GM12878 (cell line): Measurements from ENCODE around the gene MST1. TPM values are rescaled to one million over a fixed set of nuclear protein-coding genes. Genes with fewer than 3 reads are reported as not detected.
A peak's percentile ranks its signal among the peaks of the same experiment; 100 is the strongest.

ENCODE experiments used
- ATAC-seq: fragments of 200-7000 bp; cut with Tn5 transposase; 3 replicates; pipeline ENCODE4 v1.9.1; 2020; ENCODE audit warnings: mild to moderate bottlenecking, moderate library complexity
- BruUV-seq: library from RNA; stranded (reverse); fragments of 400-500 nt; replicated peaks from 2 replicates; lab custom pipeline; 2021; lab: Mats Ljungman, UMichigan
- CTCF ChIA-PET: fragments of 300-600 bp; sonication (Branson Sonifier 250); formaldehyde crosslinking; extraction: SDS; loops from one replicate; lab custom pipeline; 2021; ENCODE audit warnings: inconsistent platforms; lab: Yijun Ruan, JAX
- POLR2A ChIA-PET: fragments of 350-600 bp; formaldehyde crosslinking; extraction: SDS; loops from one replicate; lab custom pipeline; 2021; ENCODE audit warnings: inconsistent platforms; lab: Charles Lee
- RAD21 ChIA-PET: fragments of 300-600 bp; sonication (Branson Sonifier 250); formaldehyde crosslinking; loops from one replicate; lab custom pipeline; 2023; ENCODE audit warnings: antibody characterized with exemption; ENCODE audit not compliant: unreplicated experiment; lab: Charles Lee
- SMC1A ChIA-PET: fragments of 300-600 bp; sonication (Branson Sonifier 250); formaldehyde crosslinking; loops from one replicate; lab custom pipeline; 2023; ENCODE audit not compliant: unreplicated experiment, uncharacterized antibody; lab: Charles Lee
- DNase-seq: peaks from one replicate; pipeline ENCODE4 v3.0.0-alpha.2; 2011; ENCODE audit warnings: low read depth, low spot score
- FAIRE-seq: peaks from 3 replicates; lab custom pipeline; 2011; peaks lifted over from hg19 to GRCh38; lab: Jason Lieb, UNC
- H2AFZ ChIP-seq: 2 replicates; pipeline ENCODE4 v1.6.0; 2011; ENCODE audit warnings: low read depth, low read length, control low read depth; ENCODE audit not compliant: control insufficient read depth
- H3K27ac ChIP-seq: 2 replicates; pipeline ENCODE4 v1.5.1; 2011; ENCODE audit warnings: control low read depth; ENCODE audit not compliant: control insufficient read depth, insufficient read depth
- H3K27me3 ChIP-seq, 2 experiments: replicated peaks in 1 of 2; 2 replicates each; pipeline versions ENCODE4 v1.6.0 to v1.6.1; 2011; ENCODE audit warnings: low read length in 1 of 2; ENCODE audit not compliant: control insufficient read depth in 2 of 2, insufficient read depth in 2 of 2
- H3K36me3 ChIP-seq, 2 experiments: 2 replicates each; pipeline ENCODE4 v1.5.1; 2011; ENCODE audit warnings: low read length in 1 of 2; ENCODE audit not compliant: control insufficient read depth in 2 of 2, insufficient read depth in 2 of 2
- H3K4me1 ChIP-seq: 2 replicates; pipeline ENCODE4 v1.6.1; 2011; ENCODE audit warnings: mild to moderate bottlenecking, low read length, moderate library complexity, mixed read lengths; ENCODE audit not compliant: control insufficient read depth, insufficient read depth
- H3K4me2 ChIP-seq: 2 replicates; pipeline ENCODE4 v1.6.0; 2011; ENCODE audit warnings: control low read depth; ENCODE audit not compliant: control insufficient read depth, insufficient read depth
- H3K4me3 ChIP-seq: fragments of 200-600 bp; sonication (generic); 2 replicates; pipeline ENCODE4 v1.5.1; 2016
- H3K79me2 ChIP-seq: 2 replicates; pipeline ENCODE4 v1.6.0; 2011; ENCODE audit warnings: low read length; ENCODE audit not compliant: control insufficient read depth, insufficient read depth
- H3K9ac ChIP-seq: 2 replicates; pipeline ENCODE4 v1.8.0; 2011; ENCODE audit warnings: low read length, control low read depth, mixed read lengths; ENCODE audit not compliant: control insufficient read depth, insufficient read depth
- H3K9me3 ChIP-seq: replicated peaks from 3 replicates; pipeline ENCODE4 v1.5.1; 2011; ENCODE audit warnings: mild to moderate bottlenecking, low read length; ENCODE audit not compliant: control insufficient read depth, insufficient read depth
- H4K20me1 ChIP-seq: 2 replicates; pipeline ENCODE4 v1.6.0; 2011; ENCODE audit not compliant: control insufficient read depth, insufficient read depth
- ELK1 ChIP-seq: IDR thresholded peaks from 2 replicates; pipeline ENCODE4 v1.6.1; 2012; ENCODE audit warnings: low read depth, low read length, improper control_type of control experiment
- POLR2A ChIP-seq: IDR thresholded peaks from 2 replicates; pipeline ENCODE4 v1.6.1; 2011; ENCODE audit warnings: low read depth, mild to moderate bottlenecking, low read length
- WGBS: methylation state at CpG from one replicate; pipeline ENCODE4 v1.1.6; 2016; ENCODE audit warnings: low lambda C conversion rate; ENCODE audit not compliant: insufficient replicate concordance, insufficient coverage; ENCODE audit errors: missing lambda C conversion rate; 5-methylcytosine and 5-hydroxymethylcytosine counted together
- in situ Hi-C: fragments of 300-500 bp; cut with MboI; formaldehyde crosslinking; loops from 9 replicates; pipeline ENCODE4 v1.14.3; 2018; ENCODE audit warnings: mixed read lengths
- intact Hi-C: fragments of 100-400 bp; cut with micrococcal nuclease; formaldehyde crosslinking; loops from one replicate; pipeline ENCODE4 v1.14.2; 2022; ENCODE audit not compliant: unreplicated experiment
- polyA plus RNA-seq, 11 experiments: library from polyadenylated mRNA; depleted of rRNA in 4 of 11; unstranded in 6 of 11; stranded (reverse) in 5 of 11; fragments of >200 nt; fragmentation: Nextera tagmentation in 4 of 11; fragmentation: Illumina TruSeq in 1 of 11; extraction: Ambion mirVana in 4 of 11; extraction: Trizol in 1 of 11; gene quantifications; 1 replicate in 1 of 11; 2 replicates in 10 of 11; pipeline versions ENCODE4 v1.2.1 to v1.2.3, GENCODE V29; 2011 to 2016; ENCODE audit warnings: inconsistent platforms in 2 of 11, missing spikeins in 2 of 11, low read depth in 1 of 11
- total RNA-seq, 4 experiments: library from RNA; depleted of rRNA in 3 of 4; stranded (reverse); fragments of >200 nt in 3 of 4; fragmentation: Illumina TruSeq in 1 of 4; extraction: Trizol in 1 of 4; gene quantifications; 2 replicates each; pipeline versions ENCODE4 v1.2.1 to v1.2.3, GENCODE V29; 2013 to 2021
- TF ChIP-seq, protein P1 (sequence below): fragments of 450-650 bp; IDR thresholded peaks from 2 replicates; pipeline ENCODE4 v1.6.1; 2017; ENCODE audit warnings: mild to moderate bottlenecking
- TF ChIP-seq, protein P2 (sequence below): fragments of 450-650 bp; IDR thresholded peaks from 2 replicates; pipeline ENCODE4 v1.6.1; 2017; ENCODE audit warnings: antibody characterized with exemption, mild to moderate bottlenecking, moderate library complexity

MST1 gene
- total and polyA plus RNA-seq, 10 of the 15 experiments (the other 5 are each of a cell fraction or from before 2014, with no cell fraction given) = 1.2 to 25.5 (median 4.1) TPM

GRCh38 chr3:49715611-49716121 is 26.4 kb upstream of the MST1 start (continued):
- no peak for TF ChIP-seq ELK1

- ATAC-seq (no peak), FAIRE-seq (no peak), DNase-seq (no peak)
- Histone ChIP-seq H3K9me3 (no peaks in the 10 kb centered on the region; the same call in 2 of the 3 replicates), H3K27ac (no peak overlapping the region), H3K9ac (no peak overlapping the region), H3K4me3 (no peak overlapping the region), H3K4me1 (peaks cover 6% of the 10 kb centered on the region), H3K36me3 (no peaks in the 10 kb centered on the region; a peak in 2 of 4 replicates), H3K27me3 (no peaks in the 10 kb centered on the region), H3K4me2 (no peak overlapping the region), H3K79me2 (no peaks in the 10 kb centered on the region), H4K20me1 (no peaks in the 10 kb centered on the region), H2AFZ (no peak overlapping the region)
- TF ChIP-seq, protein P1, sequence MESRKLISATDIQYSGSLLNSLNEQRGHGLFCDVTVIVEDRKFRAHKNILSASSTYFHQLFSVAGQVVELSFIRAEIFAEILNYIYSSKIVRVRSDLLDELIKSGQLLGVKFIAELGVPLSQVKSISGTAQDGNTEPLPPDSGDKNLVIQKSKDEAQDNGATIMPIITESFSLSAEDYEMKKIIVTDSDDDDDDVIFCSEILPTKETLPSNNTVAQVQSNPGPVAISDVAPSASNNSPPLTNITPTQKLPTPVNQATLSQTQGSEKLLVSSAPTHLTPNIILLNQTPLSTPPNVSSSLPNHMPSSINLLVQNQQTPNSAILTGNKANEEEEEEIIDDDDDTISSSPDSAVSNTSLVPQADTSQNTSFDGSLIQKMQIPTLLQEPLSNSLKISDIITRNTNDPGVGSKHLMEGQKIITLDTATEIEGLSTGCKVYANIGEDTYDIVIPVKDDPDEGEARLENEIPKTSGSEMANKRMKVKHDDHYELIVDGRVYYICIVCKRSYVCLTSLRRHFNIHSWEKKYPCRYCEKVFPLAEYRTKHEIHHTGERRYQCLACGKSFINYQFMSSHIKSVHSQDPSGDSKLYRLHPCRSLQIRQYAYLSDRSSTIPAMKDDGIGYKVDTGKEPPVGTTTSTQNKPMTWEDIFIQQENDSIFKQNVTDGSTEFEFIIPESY = no peak
- TF ChIP-seq, protein P2, sequence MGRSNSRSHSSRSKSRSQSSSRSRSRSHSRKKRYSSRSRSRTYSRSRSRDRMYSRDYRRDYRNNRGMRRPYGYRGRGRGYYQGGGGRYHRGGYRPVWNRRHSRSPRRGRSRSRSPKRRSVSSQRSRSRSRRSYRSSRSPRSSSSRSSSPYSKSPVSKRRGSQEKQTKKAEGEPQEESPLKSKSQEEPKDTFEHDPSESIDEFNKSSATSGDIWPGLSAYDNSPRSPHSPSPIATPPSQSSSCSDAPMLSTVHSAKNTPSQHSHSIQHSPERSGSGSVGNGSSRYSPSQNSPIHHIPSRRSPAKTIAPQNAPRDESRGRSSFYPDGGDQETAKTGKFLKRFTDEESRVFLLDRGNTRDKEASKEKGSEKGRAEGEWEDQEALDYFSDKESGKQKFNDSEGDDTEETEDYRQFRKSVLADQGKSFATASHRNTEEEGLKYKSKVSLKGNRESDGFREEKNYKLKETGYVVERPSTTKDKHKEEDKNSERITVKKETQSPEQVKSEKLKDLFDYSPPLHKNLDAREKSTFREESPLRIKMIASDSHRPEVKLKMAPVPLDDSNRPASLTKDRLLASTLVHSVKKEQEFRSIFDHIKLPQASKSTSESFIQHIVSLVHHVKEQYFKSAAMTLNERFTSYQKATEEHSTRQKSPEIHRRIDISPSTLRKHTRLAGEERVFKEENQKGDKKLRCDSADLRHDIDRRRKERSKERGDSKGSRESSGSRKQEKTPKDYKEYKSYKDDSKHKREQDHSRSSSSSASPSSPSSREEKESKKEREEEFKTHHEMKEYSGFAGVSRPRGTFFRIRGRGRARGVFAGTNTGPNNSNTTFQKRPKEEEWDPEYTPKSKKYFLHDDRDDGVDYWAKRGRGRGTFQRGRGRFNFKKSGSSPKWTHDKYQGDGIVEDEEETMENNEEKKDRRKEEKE = no peak
- TF ChIP-seq POLR2A = peak; percentile 7; the same call in 1 of the 2 replicates
- CTCF ChIA-PET = no interaction called here
- in situ Hi-C loops (no loop called here), intact Hi-C loops (no loop called here)
- no TSS peak for BruUV-seq
- WGBS = 76% methylated on average over 13 of the region's 13 CpGs
- POLR2A ChIA-PET = no interaction called here
- SMC1A ChIA-PET = no interaction called here
- RAD21 ChIA-PET = no interaction called here
These were observed 25.7 kb upstream of the MST1 start for GRCh38 chr3:49714728-49715550.
